ENCODE results near the gene EXOC4.
"Not testable (repeated sequence)": the region's sequence is repeated elsewhere in the genome, so short reads cannot be mapped to it uniquely, and the experiment has no call there.

The EXOC4 gene

GRCh38 chr7:133275008-133275407 is 22.1 kb downstream of the EXOC4 start:
- DNase-seq (ENCODE audit: low read depth): no peak
- no peak overlapping the region for H3K4me3 ChIP-seq (replicated peaks; ENCODE audit: low read depth, low read length)
- no peak for TF ChIP-seq CTCF (IDR thresholded peaks at IDR 0.05; ENCODE audit: low read length, missing control alignments)

GRCh38 chr7:133275446-133276095 is 22.7 kb downstream of the EXOC4 start:
- TF ChIP-seq CTCF (IDR thresholded peaks at IDR 0.05; ENCODE audit: low read length, missing control alignments): no peak
- H3K4me3 ChIP-seq (replicated peaks; ENCODE audit: low read depth, low read length): no peak overlapping the region
- peak; percentile 36 for DNase-seq (ENCODE audit: low read depth)

- H3K4me3 ChIP-seq (replicated peaks; ENCODE audit: low read depth, low read length); DNase-seq (ENCODE audit: low read depth): not testable (repeated sequence)
Measured at GRCh38 chr7:133278975-133279374, 26.1 kb downstream of the EXOC4 start.

- TF ChIP-seq CTCF (IDR thresholded peaks at IDR 0.05; ENCODE audit: low read length, missing control alignments): no peak
Measured at GRCh38 chr7:133282094-133282493, 29.2 kb downstream of the EXOC4 start.

GRCh38 chr7:133284092-133284491 is 31.2 kb downstream of the EXOC4 start:
- no peak for TF ChIP-seq CTCF (IDR thresholded peaks at IDR 0.05; ENCODE audit: low read length, missing control alignments)
- H3K4me3 ChIP-seq (replicated peaks; ENCODE audit: low read depth, low read length): no peak overlapping the region
- DNase-seq (ENCODE audit: low read depth): no peak

More at GRCh38 chr7:133282094-133282493, 29.2 kb downstream of the EXOC4 start:
- no peak for DNase-seq (ENCODE audit: low read depth)
- no peak overlapping the region for H3K4me3 ChIP-seq (replicated peaks; ENCODE audit: low read depth, low read length)

GRCh38 chr7:133288970-133289369 is 36.1 kb downstream of the EXOC4 start:
- no peak for DNase-seq (ENCODE audit: low read depth)
- no peak for TF ChIP-seq CTCF (IDR thresholded peaks at IDR 0.05; ENCODE audit: low read length, missing control alignments)
- no peak overlapping the region for H3K4me3 ChIP-seq (replicated peaks; ENCODE audit: low read depth, low read length)

GRCh38 chr7:133290041-133290440 is 37.2 kb downstream of the EXOC4 start:
- H3K4me3 ChIP-seq (replicated peaks; ENCODE audit: low read depth, low read length): no peak overlapping the region
- no peak for TF ChIP-seq CTCF (IDR thresholded peaks at IDR 0.05; ENCODE audit: low read length, missing control alignments)
- peak; percentile 29 for DNase-seq (ENCODE audit: low read depth)
